Uterus (tissue), 4 donors: Measurements from ENCODE around the gene AGMO. TPM values are rescaled to one million over a fixed set of nuclear protein-coding genes. Genes with fewer than 3 reads are reported as not detected.

Experiments used
- DNase-seq, 2 donors: peaks; one replicate each; pipeline ENCODE4 v3.0.0-alpha.2; 2019 to 2020
- H3K27ac ChIP-seq, 2 donors: fragments of 200-600 bp; sonication (generic); 1 replicate in 1 of 2; 2 replicates in 1 of 2; pipeline ENCODE4 v1.5.1; 2016 to 2018
- H3K27me3 ChIP-seq, 2 donors: fragments of 200-600 bp; sonication (generic); one replicate each; pipeline ENCODE4 v1.5.1; 2018 to 2019; ENCODE audit warnings: control low read depth in 1 of 2
- H3K36me3 ChIP-seq, 2 donors: fragments of 200-600 bp; sonication (generic); one replicate each; pipeline ENCODE4 v1.5.1; 2019; ENCODE audit warnings: control low read depth in 1 of 2
- H3K4me1 ChIP-seq, 2 donors: fragments of 200-600 bp; sonication (generic); one replicate each; pipeline ENCODE4 v1.5.1; 2018 to 2019; ENCODE audit warnings: control low read depth in 1 of 2
- H3K4me3 ChIP-seq, 2 donors: fragments of 200-600 bp; sonication (generic); 1 replicate in 1 of 2; 2 replicates in 1 of 2; pipeline ENCODE4 v1.5.1; 2018 to 2019; ENCODE audit warnings: mild to moderate bottlenecking in 1 of 2
- H3K9me3 ChIP-seq, 2 donors: fragments of 200-600 bp; sonication (generic); one replicate each; pipeline ENCODE4 v1.5.1; 2019; ENCODE audit warnings: control low read depth in 1 of 2
- CTCF ChIP-seq, 4 experiments: fragments of 200-600 bp in 2 of 4; fragments of 450-650 bp in 2 of 4; sonication (generic) in 2 of 4; IDR thresholded peaks; one replicate each; pipeline ENCODE4 v1.5.1; 2016 to 2019; ENCODE audit warnings: antibody characterized with exemption in 4 of 4, mild to moderate bottlenecking in 2 of 4, moderate library complexity in 1 of 4
- POLR2A ChIP-seq, 2 donors: fragments of 450-650 bp; IDR thresholded peaks; one replicate each; pipeline ENCODE4 v1.6.1; 2016; ENCODE audit warnings: antibody characterized with exemption in 2 of 2, mild to moderate bottlenecking in 1 of 2, moderate library complexity in 1 of 2
- intact Hi-C: fragments of 100-400 bp; cut with DNase I; formaldehyde crosslinking; loops from one replicate; pipeline ENCODE4 v1.15.1; 2023; ENCODE audit warnings: low total_unique reads
- total RNA-seq, 4 donors: library from RNA; depleted of rRNA in 3 of 4; stranded (reverse); fragments of >200 nt in 3 of 4; gene quantifications; one replicate each; pipeline versions ENCODE4 v1.1.0 to v1.2.4, GENCODE V29; 2014 to 2023
- donor health status: DM: yes; HTN: yes; CAD: no.

Gene AGMO
- total RNA-seq, 4 donors from 2014 or later = 0.24 to 1.5 TPM; not detected in 2

DNA sequence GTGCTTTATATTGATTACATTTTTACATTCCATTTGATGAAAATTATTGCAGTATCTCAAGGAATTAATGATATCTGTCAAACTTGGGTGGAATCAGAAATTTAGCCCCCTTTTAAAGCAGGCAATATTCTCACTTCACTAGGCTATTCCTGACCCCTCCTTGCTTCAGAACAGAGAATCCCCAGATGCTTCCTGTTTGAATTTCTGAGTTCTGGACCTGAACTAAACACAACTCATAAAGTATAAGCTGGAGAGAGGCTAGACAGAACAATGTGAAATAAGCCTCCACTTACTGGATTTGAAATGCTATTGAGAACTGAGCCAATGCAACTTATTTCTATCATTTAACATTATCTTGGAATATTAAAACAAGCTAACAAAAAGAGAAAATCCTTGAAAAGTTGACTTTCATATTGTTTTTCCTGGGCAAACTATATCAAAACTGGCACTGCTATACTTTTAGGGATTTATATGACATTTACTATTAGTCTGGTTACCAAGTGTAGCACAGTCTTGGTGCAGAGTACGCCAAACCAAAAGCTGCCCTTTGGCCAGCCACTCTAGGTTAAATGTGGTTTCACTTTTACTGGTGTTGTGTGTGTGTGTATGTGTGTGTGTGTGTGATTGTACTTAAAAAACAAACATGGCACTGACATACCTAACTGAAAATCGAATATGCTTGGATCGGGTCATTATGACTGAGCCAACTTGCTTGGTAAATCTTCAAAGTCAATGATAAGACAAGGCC, 19.0 kb upstream of the AGMO start:
- intact Hi-C loops = no loop called here
- no peak overlapping the region for H3K27ac ChIP-seq
- TF ChIP-seq CTCF (IDR thresholded peaks at IDR 0.05) (no peak), POLR2A (IDR thresholded peaks at IDR 0.05) (no peak)

GRCh38 chr7:15577600-15577999, 15.8 kb upstream of the AGMO start:
- Histone ChIP-seq H3K9me3 (no peaks in the 10 kb centered on the region), H3K36me3 (no peaks in the 10 kb centered on the region), H3K4me1 (no peaks in the 10 kb centered on the region), H3K27ac (no peak overlapping the region), H3K27me3 (no peaks in the 10 kb centered on the region), H3K4me3 (no peak overlapping the region)
- DNase-seq = no peak
- no peak for TF ChIP-seq CTCF (IDR thresholded peaks at IDR 0.05)
- intact Hi-C loops = no loop called here

More for the DNA sequence above, 19.0 kb upstream of the AGMO start:
- H3K27me3 ChIP-seq = no peaks in the 10 kb centered on the region
- no peaks in the 10 kb centered on the region for H3K4me1 ChIP-seq
- no peaks in the 10 kb centered on the region for H3K9me3 ChIP-seq
- no peaks in the 10 kb centered on the region for H3K36me3 ChIP-seq
- no peak overlapping the region for H3K4me3 ChIP-seq
- no peak for DNase-seq

DNA sequence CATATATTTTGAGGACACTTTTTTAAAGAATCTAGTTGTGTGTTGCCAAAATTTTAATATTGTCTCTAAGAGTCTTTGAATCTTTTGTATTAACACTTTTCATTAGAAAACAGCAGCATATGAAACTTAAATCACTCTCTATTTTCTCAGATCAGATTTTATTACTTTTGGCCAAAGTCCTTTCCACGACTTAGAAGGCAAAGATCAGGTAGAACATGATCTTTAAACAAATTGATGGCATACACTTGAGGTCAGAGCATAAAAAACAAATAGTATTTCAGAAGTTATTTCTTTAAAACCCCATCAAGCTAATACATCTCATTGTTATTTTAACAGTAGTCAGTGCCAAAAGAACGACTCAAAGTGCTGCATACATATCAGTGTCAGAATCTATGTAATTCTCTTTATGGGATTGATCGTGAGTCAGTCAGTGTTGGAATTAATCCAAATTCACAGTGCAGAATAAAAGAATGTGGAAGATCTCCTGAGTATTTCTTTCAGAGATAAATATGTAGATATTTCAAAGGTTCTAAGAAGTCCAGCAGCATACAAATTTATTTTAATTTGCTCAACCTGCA, 9.6 kb upstream of the AGMO start:
- Histone ChIP-seq H3K27me3 (no peaks in the 10 kb centered on the region), H3K4me3 (no peak overlapping the region), H3K9me3 (no peaks in the 10 kb centered on the region), H3K27ac (no peak overlapping the region), H3K36me3 (no peaks in the 10 kb centered on the region), H3K4me1 (no peaks in the 10 kb centered on the region)
- TF ChIP-seq POLR2A (IDR thresholded peaks at IDR 0.05) = no peak
- TF ChIP-seq CTCF (IDR thresholded peaks at IDR 0.05) = no peak
- DNase-seq = no peak
- intact Hi-C loops = no loop called here

- intact Hi-C loops = no loop called here
- no peak overlapping the region for H3K27ac ChIP-seq
- H3K4me1 ChIP-seq = no peaks in the 10 kb centered on the region
- H3K36me3 ChIP-seq = no peaks in the 10 kb centered on the region
- no peak for DNase-seq
- TF ChIP-seq POLR2A (IDR thresholded peaks at IDR 0.05) (no peak), CTCF (IDR thresholded peaks at IDR 0.05) (no peak)
- H3K4me3 ChIP-seq = no peak overlapping the region
- no peaks in the 10 kb centered on the region for H3K9me3 ChIP-seq
- no peaks in the 10 kb centered on the region for H3K27me3 ChIP-seq
Observed at GRCh38 chr7:15567652-15568051, 5.8 kb upstream of the AGMO start.

DNA sequence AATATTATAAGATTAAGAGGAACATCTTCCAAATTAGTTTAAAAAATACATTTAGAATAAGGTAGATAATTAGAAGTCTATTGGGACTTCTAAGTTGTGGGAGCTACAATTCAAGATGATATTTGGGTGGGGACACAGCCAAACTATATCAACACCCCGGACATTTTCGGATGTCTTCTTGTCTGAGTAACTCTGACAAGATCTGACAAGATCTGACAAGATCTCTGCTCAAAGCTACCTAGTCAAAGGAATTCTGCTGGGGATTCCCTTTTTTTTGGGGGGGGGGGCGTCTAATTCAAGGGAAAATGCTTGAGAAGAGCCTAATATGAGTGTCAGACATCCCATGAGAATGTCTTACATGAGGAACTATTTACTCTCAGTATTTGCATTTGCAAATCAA, 5.2 kb upstream of the AGMO start:
- Histone ChIP-seq H3K9me3 (no peaks in the 10 kb centered on the region), H3K36me3 (no peaks in the 10 kb centered on the region), H3K27ac (no peak overlapping the region), H3K4me3 (no peak overlapping the region), H3K27me3 (no peaks in the 10 kb centered on the region), H3K4me1 (no peaks in the 10 kb centered on the region)
- intact Hi-C loops = no loop called here
- no peak for TF ChIP-seq POLR2A (IDR thresholded peaks at IDR 0.05)
- no peak for TF ChIP-seq CTCF (IDR thresholded peaks at IDR 0.05)
- no peak for DNase-seq
